GM18907 (cell line): ENCODE measurements around the gene LRIG3.
A peak's percentile ranks its signal among the peaks of the same experiment; 100 is the strongest.
"Not testable (repeated sequence)": the region's sequence is repeated elsewhere in the genome, so short reads cannot be mapped to it uniquely, and the experiment has no call there.

ENCODE experiments used
- ATAC-seq: cut with Tn5 transposase; IDR thresholded peaks from one replicate; pipeline ENCODE4 v1.9.1; 2021; ENCODE audit warnings: mild to moderate bottlenecking, moderate library complexity; ENCODE audit not compliant: unreplicated experiment

LRIG3 gene

DNA sequence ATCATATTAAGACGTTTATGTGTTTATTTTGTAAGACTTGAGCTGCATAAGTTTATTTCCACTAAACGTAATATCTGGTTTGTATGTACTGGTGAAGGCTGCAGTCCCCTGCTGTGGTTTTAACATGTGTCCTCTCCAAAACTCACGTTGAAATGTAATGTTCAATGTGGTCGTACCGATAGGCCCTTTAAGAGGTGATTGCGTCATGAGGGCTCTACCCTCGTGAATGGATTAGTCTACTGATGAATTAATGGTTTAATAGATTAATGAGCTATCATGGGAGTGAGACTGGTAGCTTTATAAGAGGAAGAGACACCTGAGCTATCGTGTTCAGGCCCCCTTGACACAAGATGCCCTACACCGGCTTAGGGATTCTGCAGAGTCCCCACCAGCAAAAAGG lies 14.9 kb downstream of the LRIG3 start:
- ATAC-seq = no peak

- not testable (repeated sequence) for ATAC-seq
These were observed 17.6 kb downstream of the LRIG3 start for GRCh38 chr12:58902726-58903125.

GRCh38 chr12:58901664-58902063 lies 18.6 kb downstream of the LRIG3 start:
- no peak for ATAC-seq

DNA sequence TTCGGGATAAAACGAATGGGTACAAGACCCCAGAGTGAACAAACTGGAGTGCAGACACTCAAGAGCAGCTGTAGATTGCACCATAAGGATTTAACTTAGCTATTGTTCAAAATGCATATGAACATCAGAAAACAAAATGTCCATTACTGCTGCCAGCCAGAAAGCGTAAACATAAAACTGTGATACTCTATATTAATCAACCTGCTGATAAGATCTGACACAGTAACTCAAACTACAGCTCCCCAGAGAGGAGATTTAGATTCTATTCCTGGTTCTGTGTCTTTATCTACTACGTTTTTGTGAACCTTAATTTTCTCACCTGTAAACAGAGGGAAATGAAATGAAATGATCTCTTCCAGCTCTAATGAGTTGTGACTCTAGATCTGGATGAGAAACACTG lies 22.3 kb downstream of the LRIG3 start:
- no peak for ATAC-seq

GRCh38 chr12:58896278-58896677 lies 24.0 kb downstream of the LRIG3 start:
- ATAC-seq = no peak

GRCh38 chr12:58895053-58895452 lies 25.3 kb downstream of the LRIG3 start:
- ATAC-seq = no peak

DNA sequence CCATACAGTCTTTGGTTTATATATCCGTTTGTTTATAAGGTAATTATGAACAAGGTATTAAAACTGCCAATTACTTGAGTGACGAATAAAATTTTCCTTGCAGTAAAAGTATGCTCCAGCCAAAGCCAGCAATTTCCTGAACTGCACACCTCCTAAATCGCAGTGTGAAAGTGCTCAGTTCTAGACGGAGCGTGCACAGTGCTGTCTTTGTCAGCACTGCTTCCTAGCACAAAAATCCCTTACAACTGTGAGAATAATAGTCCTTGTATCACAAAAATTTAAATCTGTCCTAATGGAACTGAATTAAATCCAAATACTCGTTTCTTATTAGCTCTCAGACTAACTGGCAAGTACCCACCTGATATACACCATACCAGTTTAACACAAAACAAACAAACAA lies 26.3 kb downstream of the LRIG3 start:
- no peak for ATAC-seq

DNA sequence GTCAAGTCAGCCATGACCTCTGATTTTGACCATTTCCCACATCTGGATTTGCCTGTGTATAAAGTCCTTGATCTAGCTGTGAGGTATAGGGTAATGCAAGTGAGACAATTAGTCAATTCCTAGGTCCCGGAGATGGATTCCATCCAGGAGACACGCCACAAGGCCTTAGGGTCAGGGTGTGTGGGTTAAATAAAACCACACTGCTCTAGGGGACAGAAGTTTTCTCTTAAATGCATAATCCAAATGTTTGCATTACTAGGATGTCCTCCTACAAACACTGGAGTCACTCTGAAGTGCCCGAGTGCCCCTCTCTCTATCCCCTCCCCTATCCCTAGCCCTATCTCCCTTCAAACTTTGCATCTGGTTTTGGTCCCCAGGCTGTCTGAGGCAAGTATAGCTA lies 26.8 kb downstream of the LRIG3 start:
- no peak for ATAC-seq

GRCh38 chr12:58889557-58889956 lies 30.7 kb downstream of the LRIG3 start:
- ATAC-seq = no peak

GRCh38 chr12:58888131-58888783 lies 32.0 kb downstream of the LRIG3 start:
- no peak for ATAC-seq

DNA sequence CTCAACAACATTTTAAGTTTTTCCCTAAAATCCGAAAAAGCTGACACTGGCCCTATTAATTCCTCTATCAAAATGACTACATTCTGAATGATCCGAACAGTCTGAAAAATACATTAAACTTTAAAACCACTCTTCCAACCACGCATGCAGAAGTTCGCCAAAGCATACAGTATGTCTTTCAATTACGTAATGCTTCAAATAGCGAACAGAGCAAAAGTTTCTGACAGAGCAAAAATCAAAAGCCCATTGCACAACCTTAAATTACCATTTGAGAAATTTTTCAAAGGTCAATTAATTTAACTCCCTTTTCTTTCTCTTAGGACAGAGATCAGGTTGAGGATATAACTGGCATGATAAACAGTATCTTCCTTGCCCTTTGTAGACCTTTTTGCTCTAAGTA lies 33.2 kb downstream of the LRIG3 start:
- no peak for ATAC-seq

DNA sequence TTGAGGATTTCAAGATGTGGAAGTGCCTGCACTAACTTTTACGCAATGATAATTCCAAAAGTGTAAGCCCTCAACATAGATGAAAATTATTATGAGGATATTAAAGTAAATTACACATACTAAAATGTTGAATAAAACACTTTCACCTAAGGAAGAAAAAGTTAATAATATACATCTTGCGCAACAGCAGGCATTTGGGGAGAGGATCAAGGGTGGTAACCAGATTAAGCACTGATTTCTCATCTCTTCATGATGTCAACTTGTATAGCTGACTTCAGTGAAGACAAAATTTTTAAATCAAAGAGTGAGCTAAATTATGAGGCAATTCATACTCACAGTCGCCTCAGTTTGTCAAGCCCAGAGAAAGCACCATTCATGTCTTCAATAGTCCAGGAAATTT lies 33.8 kb downstream of the LRIG3 start:
- no peak for ATAC-seq

- no peak for ATAC-seq
These were observed 35.4 kb downstream of the LRIG3 start for GRCh38 chr12:58884916-58885315.

DNA sequence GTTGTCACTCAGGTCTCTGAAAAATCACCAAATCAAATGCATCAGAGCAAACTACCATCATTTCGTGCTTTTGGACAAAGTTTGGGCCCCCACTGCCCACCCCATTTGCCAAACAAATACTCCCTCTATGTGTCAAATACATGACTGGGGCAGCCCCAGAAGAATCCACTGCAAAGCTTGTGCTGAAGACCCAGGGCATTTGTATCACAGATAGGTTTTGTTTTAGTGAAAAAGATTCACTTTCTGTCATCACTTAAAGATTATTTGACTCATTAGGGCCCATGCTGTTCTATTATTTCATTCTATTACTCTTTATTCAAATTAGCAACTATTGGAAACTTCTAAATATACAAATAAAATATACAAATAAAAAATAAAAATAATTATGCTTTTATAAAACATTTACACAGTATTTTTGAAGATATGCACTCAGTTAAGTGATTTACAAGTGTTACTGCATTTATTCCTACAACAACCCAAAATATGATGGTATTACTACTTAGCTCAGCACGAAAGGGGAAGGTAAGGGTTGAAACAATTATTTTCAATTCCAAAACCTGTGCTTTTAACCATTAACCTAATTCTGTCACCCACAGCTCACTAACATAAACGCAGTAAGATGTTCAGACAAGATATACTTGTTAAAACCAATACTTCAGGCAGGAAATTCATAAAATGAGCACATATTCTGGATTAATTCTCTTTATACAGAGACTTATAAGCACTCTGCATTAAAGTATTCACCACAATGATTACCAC lies 36.5 kb downstream of the LRIG3 start:
- ATAC-seq = peak; percentile 58

DNA sequence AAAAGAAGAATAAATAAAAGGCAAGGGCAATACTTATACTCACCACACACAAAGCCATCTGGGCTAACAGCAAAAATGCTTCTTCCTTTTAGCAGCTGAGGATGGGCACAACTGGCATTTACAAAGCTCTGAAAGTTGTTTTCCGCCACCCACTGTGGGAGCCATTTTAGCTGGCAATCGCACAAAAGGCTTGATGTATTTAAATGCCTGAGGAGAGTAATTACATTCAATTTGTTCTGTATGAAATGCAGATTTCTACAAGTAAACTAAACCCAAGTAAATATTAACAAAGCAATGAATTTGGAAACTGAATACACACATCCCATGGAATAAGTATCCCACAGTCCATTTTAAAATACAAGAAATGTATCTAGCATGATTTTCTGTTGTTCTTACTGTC lies 37.5 kb downstream of the LRIG3 start:
- no peak for ATAC-seq

DNA sequence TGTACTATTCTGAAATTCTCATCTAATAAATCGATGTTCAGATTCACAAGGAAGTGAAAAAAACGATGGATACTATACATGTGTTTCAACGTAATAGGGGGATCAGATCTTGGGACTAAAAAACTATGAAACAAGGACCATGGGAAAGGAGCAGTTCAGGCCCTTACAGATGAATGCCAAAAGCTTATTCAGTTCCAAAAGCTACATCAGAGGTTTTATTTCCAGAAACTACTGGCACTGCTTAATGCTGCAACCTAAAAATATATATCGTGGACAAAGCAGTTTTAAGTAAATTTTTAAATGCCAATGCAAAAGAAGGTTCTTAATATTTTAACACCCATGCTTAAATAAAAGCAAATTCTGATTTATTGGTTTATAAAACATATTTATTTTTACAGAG lies 38.5 kb downstream of the LRIG3 start:
- no peak for ATAC-seq

DNA sequence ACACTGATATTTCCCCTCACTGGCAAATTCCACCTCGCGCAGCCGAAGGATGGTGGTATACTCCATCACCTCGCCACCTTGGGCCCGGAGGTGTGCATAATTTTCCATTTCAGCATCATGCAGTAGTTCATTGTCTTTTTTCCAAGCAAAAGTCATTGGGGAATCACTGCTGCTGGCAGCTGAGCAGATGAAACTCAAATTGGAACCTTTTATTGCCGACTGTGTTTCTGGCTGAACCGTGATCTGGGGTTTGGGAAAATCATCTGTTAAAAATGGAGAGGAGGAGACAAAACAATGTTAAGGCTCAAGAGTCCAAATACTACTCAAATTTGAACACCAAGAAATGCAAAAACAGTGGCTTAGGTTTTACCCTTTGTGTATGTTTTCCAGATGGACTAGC lies 39.7 kb downstream of the LRIG3 start:
- ATAC-seq = no peak

DNA sequence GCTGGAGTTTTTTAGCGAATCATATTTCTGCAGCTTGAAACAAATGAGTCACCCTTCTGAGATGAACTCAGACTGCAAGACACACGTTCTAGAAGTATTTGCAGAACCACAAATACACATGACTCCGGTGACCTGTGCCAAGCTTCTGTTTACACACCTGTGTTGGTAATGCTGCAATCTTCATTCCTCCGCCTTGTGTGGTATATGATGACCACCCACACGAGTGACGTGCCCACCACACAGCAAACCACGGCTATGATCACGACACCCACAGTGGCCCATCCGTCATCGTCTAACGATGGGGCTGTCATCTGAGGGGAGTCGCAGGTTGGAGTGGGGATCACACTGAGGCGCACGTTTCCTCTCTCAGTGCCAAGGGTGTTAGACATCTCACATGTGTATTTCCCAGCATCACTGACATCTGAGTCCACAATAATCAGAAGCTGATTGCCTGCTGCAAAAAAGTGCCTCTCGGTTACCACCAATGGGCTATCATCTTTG lies 43.0 kb downstream of the LRIG3 start:
- no peak for ATAC-seq

DNA sequence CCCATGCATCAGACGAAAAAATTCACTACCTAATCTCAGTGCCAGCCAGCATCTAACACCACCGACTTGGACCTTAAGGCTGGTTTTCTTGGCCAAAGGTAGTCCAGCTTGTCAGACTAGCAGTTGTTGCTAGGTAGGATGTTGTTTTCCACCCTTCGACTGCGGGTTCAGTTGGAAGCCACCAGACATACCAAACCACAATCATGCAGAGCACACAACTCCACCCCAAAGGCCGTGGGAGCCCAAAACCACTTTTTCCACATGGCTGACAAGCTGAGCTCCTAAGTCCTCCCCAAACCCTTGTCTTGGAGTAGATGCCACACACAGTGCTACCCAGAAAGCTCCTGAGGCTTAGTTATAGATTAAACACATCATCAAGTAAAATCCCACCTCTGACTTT lies 46.8 kb downstream of the LRIG3 start:
- ATAC-seq = no peak

DNA sequence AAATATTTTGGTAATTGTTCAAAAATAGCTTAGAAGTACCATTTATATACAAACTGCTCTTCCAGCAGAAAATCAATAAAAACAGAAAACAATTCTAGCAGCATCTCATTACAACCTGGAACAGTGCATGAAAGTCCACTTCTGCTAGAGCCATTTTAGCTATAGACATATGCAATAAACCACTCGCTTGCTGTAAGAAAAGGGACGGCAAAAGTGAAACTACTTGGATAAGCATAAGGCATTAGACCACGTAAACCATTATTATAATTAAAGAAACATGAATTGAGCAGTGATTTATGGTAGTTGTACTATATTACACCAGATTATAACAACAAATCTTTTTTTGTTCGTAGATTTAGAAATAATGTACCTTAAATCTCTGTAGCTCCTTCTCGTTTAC lies 48.7 kb downstream of the LRIG3 start:
- no peak for ATAC-seq

GRCh38 chr12:58870595-58870994 lies 49.7 kb downstream of the LRIG3 start:
- ATAC-seq = no peak

GRCh38 chr12:58860788-58861240 lies 59.5 kb downstream of the LRIG3 start:
- ATAC-seq = no peak
